Esophagus muscularis mucosa (tissue), 3 donors: ENCODE measurements around the gene CLCN6.

Experiments
- CTCF ChIP-seq, 3 experiments: fragments of 200-600 bp in 2 of 3; fragments of 450-650 bp in 1 of 3; sonication (generic) in 2 of 3; IDR thresholded peaks; one replicate each; pipeline ENCODE4 v1.5.1; 2017 to 2019; ENCODE audit warnings: antibody characterized with exemption in 3 of 3, mild to moderate bottlenecking in 2 of 3, moderate library complexity in 1 of 3
- EP300 ChIP-seq: sonication (generic); formaldehyde crosslinking; IDR thresholded peaks from one replicate; pipeline ENCODE4 v1.6.1; 2017; ENCODE audit warnings: antibody characterized with exemption

DNA sequence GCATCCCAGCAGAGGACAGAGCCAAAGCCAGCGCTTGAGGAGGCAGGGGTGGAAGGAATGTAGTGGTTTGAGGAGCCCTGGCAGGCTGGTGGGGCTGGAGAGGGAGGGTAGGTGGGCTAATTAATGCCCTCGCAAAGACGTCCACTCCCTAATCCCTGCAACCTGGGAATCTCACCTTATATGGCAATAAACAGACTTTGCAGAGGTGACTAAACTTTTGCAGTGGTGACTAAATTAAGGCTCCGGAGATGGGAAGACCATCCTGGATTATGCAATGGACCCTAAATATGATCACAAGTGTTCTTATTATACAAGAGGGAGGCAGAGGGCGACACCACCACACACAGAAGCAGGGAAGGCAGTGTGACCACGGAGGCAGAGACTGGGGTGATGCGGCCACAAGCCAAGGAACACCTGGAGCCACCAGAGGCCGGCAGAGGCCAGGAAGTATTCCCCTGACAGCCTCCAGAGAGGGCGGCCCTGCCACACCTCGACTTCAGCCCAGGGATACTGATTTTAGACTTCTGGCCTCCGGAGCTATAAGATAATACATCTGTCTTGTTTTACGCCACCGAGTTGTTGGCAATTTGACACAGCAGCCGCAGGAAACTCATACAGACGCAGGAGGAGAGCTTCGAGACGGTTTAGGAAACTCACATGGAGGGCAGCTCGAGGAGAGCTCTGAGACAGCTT is 75.9 kb downstream of the CLCN6 start:
- no peak for TF ChIP-seq CTCF (IDR thresholded peaks at IDR 0.05)
- no peak for TF ChIP-seq EP300
